ENCODE results near the gene NCCRP1. TPM values are rescaled to one million over a fixed set of nuclear protein-coding genes. Genes with fewer than 3 reads are reported as not detected.
A peak's percentile ranks its signal among the peaks of the same experiment; 100 is the strongest.

Gene NCCRP1
- total RNA-seq, 1 donor from 2014 or later, result 0.86 TPM

DNA sequence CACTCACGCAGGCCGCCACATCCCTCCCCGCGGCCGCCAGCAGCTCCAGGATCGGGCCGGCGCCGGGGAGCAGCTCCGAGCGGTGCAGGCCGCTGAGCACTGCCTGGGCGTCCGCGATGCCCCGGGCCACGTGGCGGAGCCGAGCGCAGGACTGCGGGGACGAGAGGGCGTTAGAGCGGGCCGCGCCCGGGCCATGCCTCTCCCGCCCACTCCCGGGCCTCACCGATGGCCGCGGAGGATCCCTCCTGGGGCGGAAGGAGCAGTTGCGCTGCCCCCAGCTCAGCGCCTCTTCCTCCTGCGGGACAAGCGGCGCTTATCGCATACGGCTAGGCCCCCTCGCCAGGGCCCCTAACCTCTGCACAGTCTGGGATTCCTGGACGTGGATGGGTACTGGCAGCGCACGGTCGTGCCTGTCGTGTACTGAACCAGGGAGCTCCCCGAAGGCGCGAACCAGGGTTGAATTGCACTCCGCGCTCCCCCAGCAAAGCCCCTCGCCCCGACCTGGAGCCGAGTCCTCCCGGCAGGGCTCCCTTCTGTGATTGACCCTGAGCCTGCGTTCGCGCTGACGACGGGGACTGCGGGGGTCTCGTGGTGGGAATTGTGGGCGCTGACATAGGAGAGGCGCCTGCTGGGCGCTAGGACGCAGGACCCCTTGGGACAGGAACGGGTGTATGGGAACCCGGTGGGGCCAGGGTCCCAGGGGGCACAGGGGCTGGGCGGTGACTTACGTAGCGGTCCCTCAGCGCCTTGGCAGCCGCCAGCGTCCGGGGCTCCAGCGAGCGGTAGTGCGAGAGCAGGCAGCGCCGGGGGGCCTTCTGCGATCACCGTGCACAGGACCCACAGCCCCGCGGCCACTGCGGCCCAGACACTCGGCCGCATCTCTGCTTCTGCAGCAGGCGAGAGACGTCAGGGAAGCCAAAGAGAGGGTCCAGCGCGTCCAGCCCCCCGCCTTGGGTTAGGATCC lies 51.2 kb downstream of the NCCRP1 start:
- no peaks in the 10 kb centered on the region for H3K9me3 ChIP-seq

DNA sequence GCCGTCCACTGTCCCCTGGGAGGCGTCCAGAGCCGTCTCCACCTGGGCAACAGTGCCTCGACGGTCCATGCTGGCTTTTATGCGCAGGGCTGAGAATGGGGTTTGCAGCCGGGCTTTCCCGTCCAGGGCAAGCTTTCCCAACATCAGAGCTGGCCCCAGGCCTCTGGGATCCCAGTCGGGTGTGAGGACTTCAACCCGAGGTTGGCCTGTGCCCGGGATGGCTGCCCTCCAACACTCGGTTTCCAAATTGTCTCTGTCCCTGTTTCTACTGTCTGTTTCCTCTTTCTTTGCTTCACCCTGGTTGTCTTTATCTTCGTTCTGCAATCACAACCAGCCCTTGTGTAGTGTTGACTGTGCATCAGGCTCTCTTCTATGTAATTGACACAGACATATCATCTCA lies 52.0 kb downstream of the NCCRP1 start, which contains the start of gene IFNL4:
IFNL4 (minus strand) TSS at position 51 of the 400 bp plus-strand sequence.
- intact Hi-C loops (cut with DNase I), result no loop called here
- no peaks in the 10 kb centered on the region for H3K36me3 ChIP-seq
- no peak for TF ChIP-seq CTCF (IDR thresholded peaks at IDR 0.05)
- ATAC-seq, result no peak
- H3K4me3 ChIP-seq, result peak within 1 kb of the TSS; percentile 19
- no peak for DNase-seq
- H3K4me1 ChIP-seq, result peaks cover 10% of the 10 kb centered on the region
- peaks cover 45% of the 10 kb centered on the region for H3K27me3 ChIP-seq (ENCODE audit: low read depth)
- no peaks in the 10 kb centered on the region for H3K9me3 ChIP-seq
- H3K27ac ChIP-seq, result no peak within 1 kb of the TSS

More for the DNA sequence above, 51.2 kb downstream of the NCCRP1 start:
- no peak for DNase-seq
- no peak for TF ChIP-seq CTCF (IDR thresholded peaks at IDR 0.05)
- H3K4me1 ChIP-seq, result peaks cover 10% of the 10 kb centered on the region
- no peaks in the 10 kb centered on the region for H3K36me3 ChIP-seq
- intact Hi-C loops (cut with DNase I), result no loop called here
- peak overlapping the region; percentile 19 for H3K4me3 ChIP-seq
- no peak overlapping the region for H3K27ac ChIP-seq
- H3K27me3 ChIP-seq (ENCODE audit: low read depth), result peaks cover 49% of the 10 kb centered on the region
- ATAC-seq, result peak; percentile 69 to 71

GRCh38 chr19:39251081-39251480 lies 54.3 kb downstream of the NCCRP1 start:
- DNase-seq (no peak), ATAC-seq (no peak)
- Histone ChIP-seq H3K4me3 (no peak overlapping the region), H3K27ac (no peak overlapping the region), H3K9me3 (no peaks in the 10 kb centered on the region), H3K27me3 (ENCODE audit: low read depth) (peaks cover 47% of the 10 kb centered on the region), H3K36me3 (no peaks in the 10 kb centered on the region), H3K4me1 (peaks cover 10% of the 10 kb centered on the region)
- no peak for TF ChIP-seq CTCF (IDR thresholded peaks at IDR 0.05)
- intact Hi-C loops (cut with DNase I), result no loop called here

Other genes with a start within 250 kb of the NCCRP1 start
- 10.5 TPM for gene FBXO17, start 221.2 kb upstream of the NCCRP1 start, total RNA-seq
- gene FBXO27, start 164.4 kb upstream of the NCCRP1 start, total RNA-seq, result 6.4 TPM
- gene ACP7, start 112.6 kb upstream of the NCCRP1 start, total RNA-seq, result not detected
- gene PAK4, start 71.2 kb upstream of the NCCRP1 start, total RNA-seq, result 73.0 TPM
- not detected for gene SYCN, start 7.3 kb downstream of the NCCRP1 start, total RNA-seq
- gene IFNL3, start 48.0 kb downstream of the NCCRP1 start, total RNA-seq, result not detected
- not detected for gene IFNL4, start 51.9 kb downstream of the NCCRP1 start, total RNA-seq
- not detected for gene IFNL2, start 71.4 kb downstream of the NCCRP1 start, total RNA-seq
- gene IFNL1, start 99.4 kb downstream of the NCCRP1 start, total RNA-seq, result not detected
- gene LRFN1, start 123.9 kb downstream of the NCCRP1 start, total RNA-seq, result 2.1 TPM
- 149 TPM for gene GMFG, start 139.1 kb downstream of the NCCRP1 start, total RNA-seq
- 74.4 TPM for gene SAMD4B, start 145.5 kb downstream of the NCCRP1 start, total RNA-seq
- gene PAF1, start 194.1 kb downstream of the NCCRP1 start, total RNA-seq, result 33.7 TPM
- 33.1 TPM for gene MED29, start 194.4 kb downstream of the NCCRP1 start, total RNA-seq
- gene ZFP36, start 209.9 kb downstream of the NCCRP1 start, total RNA-seq, result 208 TPM
- gene PLEKHG2, start 215.7 kb downstream of the NCCRP1 start, total RNA-seq, result 24.7 TPM
- gene RPS16, start 239.0 kb downstream of the NCCRP1 start, total RNA-seq, result 1,586 TPM
- gene SUPT5H, start 248.6 kb downstream of the NCCRP1 start, total RNA-seq, result 108 TPM

Measured in lower lobe of right lung (tissue), 2 donors.